Neuronal stem cell (in vitro differentiated cells): ENCODE measurements around the gene SANBR.
"Not testable (repeated sequence)": the region's sequence is repeated elsewhere in the genome, so short reads cannot be mapped to it uniquely, and the experiment has no call there.

Experiments used
- DNase-seq: peaks from one replicate; pipeline ENCODE4 v3.0.0-alpha.2; 2013; ENCODE audit warnings: low spot score
- H2AFZ ChIP-seq: one replicate; pipeline ENCODE4 v1.6.1; 2013; ENCODE audit warnings: mild to moderate bottlenecking, low read length, inconsistent platforms
- H2AK5ac ChIP-seq: 2 replicates; pipeline ENCODE4 v1.6.1; 2013; ENCODE audit warnings: low read depth, mild to moderate bottlenecking, inconsistent platforms, low read length, moderate library complexity, mixed read lengths
- H2BK120ac ChIP-seq: 2 replicates; pipeline ENCODE4 v1.6.1; 2013; ENCODE audit warnings: low read depth, mild to moderate bottlenecking, inconsistent platforms, low read length, moderate library complexity, mixed read lengths
- H2BK12ac ChIP-seq: one replicate; pipeline ENCODE4 v1.6.1; 2013; ENCODE audit warnings: low read length, inconsistent platforms
- H2BK15ac ChIP-seq: 2 replicates; pipeline ENCODE4 v1.6.1; 2013; ENCODE audit warnings: mild to moderate bottlenecking, low read length, inconsistent platforms, mixed read lengths
- H2BK5ac ChIP-seq: one replicate; pipeline ENCODE4 v1.6.1; 2013; ENCODE audit warnings: inconsistent platforms, mild to moderate bottlenecking, low read length, moderate library complexity
- H3K14ac ChIP-seq: one replicate; pipeline ENCODE4 v1.6.1; 2013; ENCODE audit warnings: low read length, inconsistent platforms
- H3K18ac ChIP-seq: 2 replicates; pipeline ENCODE4 v1.6.1; 2013; ENCODE audit warnings: low read length, inconsistent platforms
- H3K23ac ChIP-seq: 2 replicates; pipeline ENCODE4 v1.6.1; 2013; ENCODE audit warnings: low read depth, mild to moderate bottlenecking, mixed read lengths, low read length, inconsistent platforms; ENCODE audit not compliant: poor library complexity
- H3K27ac ChIP-seq: replicated peaks from 3 replicates; pipeline ENCODE4 v1.5.1; 2013; ENCODE audit warnings: low read length, inconsistent platforms
- H3K27me3 ChIP-seq, 3 experiments: 2 replicates each; pipeline ENCODE4 v1.6.1; 2013; ENCODE audit warnings: low read length in 3 of 3, mild to moderate bottlenecking in 2 of 3, inconsistent platforms in 1 of 3, low read depth in 1 of 3, mixed read lengths in 1 of 3, moderate library complexity in 1 of 3; ENCODE audit not compliant: control insufficient read depth in 3 of 3, insufficient read depth in 3 of 3
- H3K36me3 ChIP-seq, 2 donors: replicated peaks in 1 of 2; 2 replicates each; pipeline ENCODE4 v1.6.1; 2013; ENCODE audit warnings: low read length in 2 of 2; ENCODE audit not compliant: control insufficient read depth in 2 of 2, insufficient read depth in 2 of 2
- H3K4ac ChIP-seq: 2 replicates; pipeline ENCODE4 v1.6.1; 2013; ENCODE audit warnings: inconsistent platforms, mild to moderate bottlenecking, low read length, moderate library complexity
- H3K4me1 ChIP-seq, 2 donors: 1 replicate in 1 of 2; 2 replicates in 1 of 2; pipeline ENCODE4 v1.6.1; 2013; ENCODE audit warnings: low read length in 2 of 2, low read depth in 1 of 2; ENCODE audit not compliant: control insufficient read depth in 2 of 2, insufficient read depth in 1 of 2
- H3K4me2 ChIP-seq: one replicate; pipeline ENCODE4 v1.6.1; 2013; ENCODE audit warnings: mild to moderate bottlenecking, low read length, inconsistent platforms; ENCODE audit not compliant: insufficient read depth, poor library complexity, severe bottlenecking
- H3K4me3 ChIP-seq, 2 donors: 2 replicates each; pipeline ENCODE4 v1.5.1; 2013; ENCODE audit warnings: low read length in 2 of 2, mild to moderate bottlenecking in 2 of 2, inconsistent platforms in 1 of 2, moderate library complexity in 1 of 2
- H3K79me1 ChIP-seq: one replicate; pipeline ENCODE4 v1.6.1; 2013; ENCODE audit warnings: low read depth, mild to moderate bottlenecking, inconsistent platforms, low read length, moderate library complexity
- H3K9ac ChIP-seq: one replicate; pipeline ENCODE4 v1.6.1; 2013; ENCODE audit warnings: mild to moderate bottlenecking, low read depth, low read length, inconsistent platforms; ENCODE audit not compliant: poor library complexity
- H3K9me3 ChIP-seq, 2 donors: replicated peaks in 1 of 2; 2 replicates each; pipeline versions ENCODE3 to v1.6.1; 2013; ENCODE audit warnings: low read length in 2 of 2, mild to moderate bottlenecking in 2 of 2, inconsistent platforms in 1 of 2, low read depth in 1 of 2, mixed read lengths in 1 of 2, moderate library complexity in 1 of 2; ENCODE audit not compliant: control insufficient read depth in 2 of 2, insufficient read depth in 1 of 2
- H4K8ac ChIP-seq: one replicate; pipeline ENCODE4 v1.6.1; 2013; ENCODE audit warnings: low read depth, mild to moderate bottlenecking, inconsistent platforms, low read length, moderate library complexity
- H4K91ac ChIP-seq: one replicate; pipeline ENCODE4 v1.6.1; 2013; ENCODE audit warnings: low read length, low read depth, mild to moderate bottlenecking, inconsistent platforms; ENCODE audit not compliant: poor library complexity
- WGBS, 2 donors: extraction: QIAGEN DNeasy Blood & Tissue Kit; methylation state at CpG; one replicate each; pipeline ENCODE4 v1.1.7; 2013; ENCODE audit warnings: missing lambda C conversion rate in 2 of 2, mixed read lengths in 1 of 2; ENCODE audit not compliant: insufficient read length in 2 of 2, insufficient replicate concordance in 1 of 2; ENCODE audit errors: extremely low coverage in 2 of 2; 5-methylcytosine and 5-hydroxymethylcytosine counted together

The SANBR gene

DNA sequence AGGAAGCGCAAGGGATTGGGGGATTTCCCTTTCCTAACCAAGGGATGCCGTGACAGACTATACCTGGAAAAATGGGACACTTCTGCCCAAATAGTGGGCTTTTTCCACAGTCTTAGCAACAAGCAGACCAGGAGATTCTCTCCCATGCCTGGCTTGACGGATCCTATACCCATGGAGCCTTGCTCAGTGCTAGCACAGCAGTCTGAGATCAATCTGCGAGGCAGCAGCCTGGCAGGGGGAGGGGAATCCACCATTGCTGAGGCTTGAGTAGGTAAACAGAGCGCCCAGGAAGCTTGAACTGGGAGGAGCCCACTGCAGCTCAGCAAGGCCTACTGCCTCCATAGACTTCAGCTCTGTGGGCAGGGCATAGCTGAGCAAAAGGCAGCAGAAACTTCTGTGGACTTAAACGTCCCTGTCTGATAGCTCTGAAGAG lies 44.4 kb upstream of the SANBR start:
- peaks cover 9% of the 10 kb centered on the region for H3K79me1 ChIP-seq
- no peak overlapping the region for H2BK120ac ChIP-seq
- DNase-seq, result no peak
- no peak overlapping the region for H2BK15ac ChIP-seq
- H3K27me3 ChIP-seq, result no peaks in the 10 kb centered on the region
- no peak overlapping the region for H3K23ac ChIP-seq
- H3K9ac ChIP-seq, result no peak overlapping the region
- H3K4me1 ChIP-seq, result no peaks in the 10 kb centered on the region
- H4K91ac ChIP-seq, result no peak overlapping the region
- peaks cover 0 to 8% of the 10 kb centered on the region in 2 donors for H3K9me3 ChIP-seq
- no CpG with 5 or more reads among the region's 6 CpGs for WGBS, 2 donors
- no peak overlapping the region for H3K18ac ChIP-seq
- no peak overlapping the region for H3K4me2 ChIP-seq
- no peak overlapping the region for H2AFZ ChIP-seq
- no peak overlapping the region for H3K4ac ChIP-seq
- H3K4me3 ChIP-seq, result no peak overlapping the region
- H4K8ac ChIP-seq, result peak overlapping the region; percentile 43
- H2BK12ac ChIP-seq, result peak overlapping the region; percentile 41
- no peak overlapping the region for H3K27ac ChIP-seq
- no peak overlapping the region for H2AK5ac ChIP-seq
- peaks cover 4 to 40% of the 10 kb centered on the region in 2 donors for H3K36me3 ChIP-seq
- H2BK5ac ChIP-seq, result no peak overlapping the region
- no peak overlapping the region for H3K14ac ChIP-seq

DNA sequence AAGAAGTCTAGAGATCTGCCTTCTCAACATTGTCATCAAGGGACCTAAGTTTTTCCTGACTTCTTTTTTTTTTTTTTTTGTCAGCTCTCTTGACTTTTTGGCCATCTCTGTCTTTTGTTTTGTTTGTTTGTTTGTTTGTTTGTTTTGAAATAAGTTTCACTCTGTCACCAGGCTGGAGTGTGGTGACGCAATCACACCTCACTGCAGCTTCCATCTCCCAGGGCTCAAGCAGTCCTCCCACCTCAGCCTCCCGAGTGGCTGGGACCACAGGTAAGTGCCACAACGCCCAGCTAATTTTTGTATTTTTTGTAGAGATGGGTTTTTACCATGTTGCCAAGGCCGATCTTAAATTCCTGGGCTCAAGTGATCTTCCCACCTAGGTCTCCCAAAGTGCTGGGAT lies 42.0 kb upstream of the SANBR start:
- no peak overlapping the region for H2AFZ ChIP-seq
- peaks cover 9% of the 10 kb centered on the region for H3K79me1 ChIP-seq
- no CpG with 5 or more reads among the region's 4 CpGs for WGBS, 2 donors
- no peak overlapping the region for H3K23ac ChIP-seq
- no peak overlapping the region for H2AK5ac ChIP-seq
- no peak overlapping the region for H2BK120ac ChIP-seq
- no peak overlapping the region for H3K4me2 ChIP-seq
- no peaks in the 10 kb centered on the region for H3K4me1 ChIP-seq
- no peak overlapping the region for H3K4me3 ChIP-seq
- no peak overlapping the region for H3K4ac ChIP-seq
- no peak overlapping the region for H3K9ac ChIP-seq
- no peak overlapping the region for H4K91ac ChIP-seq
- H3K27ac ChIP-seq, result no peak overlapping the region
- peaks cover 4 to 56% of the 10 kb centered on the region in 2 donors for H3K36me3 ChIP-seq
- peaks cover 0 to 8% of the 10 kb centered on the region in 2 donors for H3K9me3 ChIP-seq
- H2BK5ac ChIP-seq, result no peak overlapping the region
- no peak for DNase-seq
- H3K27me3 ChIP-seq, result no peaks in the 10 kb centered on the region
- no peak overlapping the region for H3K18ac ChIP-seq
- no peak overlapping the region for H2BK12ac ChIP-seq
- no peak overlapping the region for H2BK15ac ChIP-seq
- H3K14ac ChIP-seq, result no peak overlapping the region
- no peak overlapping the region for H4K8ac ChIP-seq

- no peak overlapping the region for H3K18ac ChIP-seq
- no peaks in the 10 kb centered on the region for H3K27me3 ChIP-seq
- no peak overlapping the region for H3K9ac ChIP-seq
- no peak overlapping the region for H2BK5ac ChIP-seq
- H3K23ac ChIP-seq, result no peak overlapping the region
- H3K4me2 ChIP-seq, result no peak overlapping the region
- no peak overlapping the region for H3K4ac ChIP-seq
- no peak overlapping the region for H2BK120ac ChIP-seq
- no peak overlapping the region for H2BK15ac ChIP-seq
- H3K9me3 ChIP-seq, result peaks cover 5% of the 10 kb centered on the region in 2 donors
- DNase-seq, result no peak
- H2AFZ ChIP-seq, result no peak overlapping the region
- H3K36me3 ChIP-seq, result peaks cover 14 to 52% of the 10 kb centered on the region in 2 donors
- H3K79me1 ChIP-seq, result no peaks in the 10 kb centered on the region
- H3K4me1 ChIP-seq, result no peaks in the 10 kb centered on the region
- no peak overlapping the region for H2BK12ac ChIP-seq
- H3K27ac ChIP-seq, result no peak overlapping the region
- H4K91ac ChIP-seq, result no peak overlapping the region
- no peak overlapping the region for H3K14ac ChIP-seq
- H2AK5ac ChIP-seq, result no peak overlapping the region
- H4K8ac ChIP-seq, result no peak overlapping the region
- no CpG with 5 or more reads among the region's 3 CpGs for WGBS, 2 donors
- no peak overlapping the region for H3K4me3 ChIP-seq
Observed at GRCh38 chr2:61029533-61029932, 36.1 kb upstream of the SANBR start.

GRCh38 chr2:61034592-61034991 lies 31.1 kb upstream of the SANBR start:
- not testable (repeated sequence) for H3K23ac ChIP-seq, H3K18ac ChIP-seq, H3K27ac ChIP-seq, H3K9ac ChIP-seq, DNase-seq, H2AFZ ChIP-seq, H3K4me1 ChIP-seq, H3K79me1 ChIP-seq, H3K14ac ChIP-seq, H3K27me3 ChIP-seq, H3K4me3 ChIP-seq, H4K8ac ChIP-seq, H3K4me2 ChIP-seq, H4K91ac ChIP-seq, H2BK120ac ChIP-seq, H3K4ac ChIP-seq, H2AK5ac ChIP-seq, H2BK5ac ChIP-seq, H2BK12ac ChIP-seq, H2BK15ac ChIP-seq
- H3K36me3 ChIP-seq, result peaks cover 22 to 47% of the 10 kb centered on the region in 2 donors
- WGBS, 2 donors, result no CpG with 5 or more reads among the region's 9 CpGs
- peaks cover 7 to 22% of the 10 kb centered on the region in 2 donors for H3K9me3 ChIP-seq
